Activated CD4-positive, alpha-beta T cell treated with anti-CD3 and anti-CD28 coated beads, Interleukin-2, amount 50 U/mL, for 48 hours (primary cell): ENCODE results near the gene STAMBP.

Experiments
- DNase-seq, 2 experiments: peaks; one replicate each; pipeline ENCODE4 v3.0.0-alpha.2; 2020

Gene STAMBP

GRCh38 chr2:73908689-73909652 is 80.2 kb downstream of the STAMBP start:
- no peak for DNase-seq

- DNase-seq, result no peak
Measured at GRCh38 chr2:73910873-73911547, 82.2 kb downstream of the STAMBP start.

- DNase-seq, result no peak
Measured at GRCh38 chr2:73911548-73912208, 82.9 kb downstream of the STAMBP start.

GRCh38 chr2:73913414-73914054 is 84.8 kb downstream of the STAMBP start:
- no peak for DNase-seq

- no peak for DNase-seq
Measured at GRCh38 chr2:73914667-73915066, 85.9 kb downstream of the STAMBP start.

- no peak for DNase-seq
Measured at GRCh38 chr2:73915437-73915993, 86.8 kb downstream of the STAMBP start.

- no peak for DNase-seq
Measured at GRCh38 chr2:73916666-73917065, 87.9 kb downstream of the STAMBP start.

GRCh38 chr2:73917296-73917695 is 88.5 kb downstream of the STAMBP start:
- no peak for DNase-seq

- no peak for DNase-seq
Measured at GRCh38 chr2:73917696-73918207, 89.0 kb downstream of the STAMBP start.

GRCh38 chr2:73918856-73919255 is 90.1 kb downstream of the STAMBP start:
- no peak for DNase-seq

- no peak for DNase-seq
Measured at GRCh38 chr2:73919596-73920228, 91.0 kb downstream of the STAMBP start.

GRCh38 chr2:73920577-73921545 is 92.1 kb downstream of the STAMBP start:
- DNase-seq, result peak; percentile 43 to 60

GRCh38 chr2:73921581-73921980 is 92.8 kb downstream of the STAMBP start:
- DNase-seq, result no peak

GRCh38 chr2:73922681-73923080 is 93.9 kb downstream of the STAMBP start:
- no peak for DNase-seq
